ENCODE data around the gene VASP. TPM values are rescaled to one million over a fixed set of nuclear protein-coding genes. Genes with fewer than 3 reads are reported as not detected.

Gene VASP
- total and polyA plus RNA-seq, 9 of the 15 experiments (the other 6 are each of a cell fraction or from before 2014, with no cell fraction given): 16.7 to 261 (median 112) TPM

- POLR2A ChIA-PET: interaction anchor here (0.9 kb wide), 1 partner anchor 51 kb away, joined by 4 read pairs; no protein-coding TSS in a partner anchor
- no TSS peak for BruUV-seq (replicated peaks)
- in situ Hi-C loops (cut with MboI): no loop called here
- TF ChIP-seq ZNF41 (CRISPR knock-in tag; conservative IDR thresholded peaks at IDR 0.05): peak; percentile 94
- no peak for TF ChIP-seq PURB (CRISPR knock-in tag; IDR thresholded peaks at IDR 0.05; ENCODE audit: low read depth)
- 0 out of 3 replicates have a peak, but pooled peaks of 1 of the 2 experiments have one; percentile 43 for TF ChIP-seq CBX3 (IDR thresholded peaks at IDR 0.05; ENCODE audit: borderline replicate concordance in 1 of 2, low read length in 2 of 2)
- no peak for TF ChIP-seq IRF2 (CRISPR knock-in tag; IDR thresholded peaks at IDR 0.05)
- TF ChIP-seq HIVEP1 (CRISPR knock-in tag; IDR thresholded peaks at IDR 0.05): no peak
- TF ChIP-seq ATF1 (CRISPR knock-in tag; IDR thresholded peaks at IDR 0.05): no peak
- no peak for TF ChIP-seq ATF1 (tag; IDR thresholded peaks at IDR 0.05)
- no peak for TF ChIP-seq EP300 (IDR thresholded peaks at IDR 0.05; ENCODE audit: low read length)
- no peak for TF ChIP-seq FOSL1 (tag; conservative IDR thresholded peaks at IDR 0.05)
- TF ChIP-seq SP2 (IDR thresholded peaks at IDR 0.05; ENCODE audit: extremely low read depth, low read depth, low read length, poor library complexity, severe bottlenecking): no peak
- TF ChIP-seq, protein P1, sequence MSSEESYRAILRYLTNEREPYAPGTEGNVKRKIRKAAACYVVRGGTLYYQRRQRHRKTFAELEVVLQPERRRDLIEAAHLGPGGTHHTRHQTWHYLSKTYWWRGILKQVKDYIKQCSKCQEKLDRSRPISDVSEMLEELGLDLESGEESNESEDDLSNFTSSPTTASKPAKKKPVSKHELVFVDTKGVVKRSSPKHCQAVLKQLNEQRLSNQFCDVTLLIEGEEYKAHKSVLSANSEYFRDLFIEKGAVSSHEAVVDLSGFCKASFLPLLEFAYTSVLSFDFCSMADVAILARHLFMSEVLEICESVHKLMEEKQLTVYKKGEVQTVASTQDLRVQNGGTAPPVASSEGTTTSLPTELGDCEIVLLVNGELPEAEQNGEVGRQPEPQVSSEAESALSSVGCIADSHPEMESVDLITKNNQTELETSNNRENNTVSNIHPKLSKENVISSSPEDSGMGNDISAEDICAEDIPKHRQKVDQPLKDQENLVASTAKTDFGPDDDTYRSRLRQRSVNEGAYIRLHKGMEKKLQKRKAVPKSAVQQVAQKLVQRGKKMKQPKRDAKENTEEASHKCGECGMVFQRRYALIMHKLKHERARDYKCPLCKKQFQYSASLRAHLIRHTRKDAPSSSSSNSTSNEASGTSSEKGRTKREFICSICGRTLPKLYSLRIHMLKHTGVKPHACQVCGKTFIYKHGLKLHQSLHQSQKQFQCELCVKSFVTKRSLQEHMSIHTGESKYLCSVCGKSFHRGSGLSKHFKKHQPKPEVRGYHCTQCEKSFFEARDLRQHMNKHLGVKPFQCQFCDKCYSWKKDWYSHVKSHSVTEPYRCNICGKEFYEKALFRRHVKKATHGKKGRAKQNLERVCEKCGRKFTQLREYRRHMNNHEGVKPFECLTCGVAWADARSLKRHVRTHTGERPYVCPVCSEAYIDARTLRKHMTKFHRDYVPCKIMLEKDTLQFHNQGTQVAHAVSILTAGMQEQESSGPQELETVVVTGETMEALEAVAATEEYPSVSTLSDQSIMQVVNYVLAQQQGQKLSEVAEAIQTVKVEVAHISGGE (CRISPR knock-in tag; IDR thresholded peaks at IDR 0.05): no peak
- TF ChIP-seq MCM5 (IDR thresholded peaks at IDR 0.05; ENCODE audit: low read depth): no peak
- no peak for TF ChIP-seq CGGBP1 (CRISPR knock-in tag; IDR thresholded peaks at IDR 0.05)
- TF ChIP-seq YY1 (IDR thresholded peaks at IDR 0.05; ENCODE audit: borderline replicate concordance in 1 of 3, control insufficient read depth in 1 of 3, extremely low read depth in 1 of 3, insufficient read depth in 3 of 3, insufficient read length in 1 of 3, insufficient replicate concordance in 2 of 3, low read depth in 1 of 3, low read length in 2 of 3): peak in 1 of 3 experiments; percentile 29
- no peak for TF ChIP-seq ILK (tag; IDR thresholded peaks at IDR 0.05; ENCODE audit: borderline replicate concordance, low read depth)
- TF ChIP-seq NR3C1 (CRISPR knock-in tag; IDR thresholded peaks at IDR 0.05): no peak
- no peak for TF ChIP-seq ELK1 (CRISPR knock-in tag; IDR thresholded peaks at IDR 0.05)
Observed at GRCh38 chr19:45571457-45572220, 64.4 kb downstream of the VASP start.

More at GRCh38 chr19:45571457-45572220, 64.4 kb downstream of the VASP start:
- Histone ChIP-seq H3K79me2 (ENCODE audit: control insufficient read depth, insufficient read depth, low read length) (peaks cover 48% of the 10 kb centered on the region), H3K4me3 (no peak overlapping the region), H3K4me1 (replicated peaks in 1 of 2; ENCODE audit: control insufficient read depth in 2 of 2, insufficient read depth in 2 of 2, low read length in 2 of 2) (peaks cover 0 to 2% of the 10 kb centered on the region in 2 experiments; a peak in 1 of 5 replicates), H3K9me3 (replicated peaks; ENCODE audit: control insufficient read depth, insufficient read depth, low read depth, low read length) (no peaks in the 10 kb centered on the region), H4K20me1 (replicated peaks; ENCODE audit: control insufficient read depth, insufficient read depth, low read length) (no peaks in the 10 kb centered on the region), H2AFZ (ENCODE audit: low read depth, low read length) (no peak overlapping the region), H3K4me2 (ENCODE audit: insufficient read depth, low read length) (no peak overlapping the region), H3K9ac (ENCODE audit: insufficient read depth in 1 of 2, low read depth in 2 of 2, low read length in 2 of 2) (no peak overlapping the region), H3K9me1 (ENCODE audit: control insufficient read depth, insufficient read depth, low read length) (no peaks in the 10 kb centered on the region), H3K27ac (ENCODE audit: extremely low read depth, low read depth, low read length) (no peak overlapping the region), H3K27me3 (ENCODE audit: control insufficient read depth in 2 of 2, insufficient read depth in 2 of 2, low read length in 2 of 2) (no peaks in the 10 kb centered on the region), H3K36me3 (ENCODE audit: control insufficient read depth, insufficient read depth, low read length) (peaks cover 12% of the 10 kb centered on the region; the same call in 1 of the 3 replicates)
- peak; percentile 32 for FAIRE-seq
- intact Hi-C loops (cut with micrococcal nuclease): no loop called here
- DNase-seq (ENCODE audit: extremely low read depth in 1 of 4, low spot score in 3 of 4): no peak
- WGBS (ENCODE audit: insufficient coverage, low coverage, missing lambda C conversion rate): 82% methylated on average over 8 of the region's 8 CpGs
- CTCF ChIA-PET (ENCODE audit: low intra/inter-chr PET ratio): no interaction called here
- ATAC-seq: no peak

All from K562 (cell line).